C4-2B (cell line): ENCODE measurements around the gene SERPINB11.

ENCODE experiments used
- H3K27ac ChIP-seq: fragments of 450-650 bp; 2 replicates; pipeline ENCODE4 v1.5.1; 2017
- CTCF ChIP-seq: fragments of 450-650 bp; conservative IDR thresholded peaks from 2 replicates; pipeline ENCODE4 v1.5.1; 2017; ENCODE audit warnings: mild to moderate bottlenecking
- ZFX ChIP-seq: fragments of 450-650 bp; IDR thresholded peaks from 2 replicates; pipeline ENCODE4 v1.6.1; 2017

Gene SERPINB11

GRCh38 chr18:63700501-63700900 is 2.3 kb upstream of the SERPINB11 start:
- no peak for TF ChIP-seq CTCF
- no peak for TF ChIP-seq ZFX
- no peak overlapping the region for H3K27ac ChIP-seq

GRCh38 chr18:63701952-63702351 is 808 bp upstream of the SERPINB11 start:
- no peak overlapping the region for H3K27ac ChIP-seq
- no peak for TF ChIP-seq CTCF
- no peak for TF ChIP-seq ZFX

- TF ChIP-seq CTCF (no peak), ZFX (no peak)
- no peak overlapping the region for H3K27ac ChIP-seq
Measured at GRCh38 chr18:63705401-63705800, 2.6 kb downstream of the SERPINB11 start.

- no peak overlapping the region for H3K27ac ChIP-seq
- TF ChIP-seq CTCF (no peak), ZFX (no peak)
Measured at GRCh38 chr18:63707816-63708215, 5.1 kb downstream of the SERPINB11 start.

- H3K27ac ChIP-seq: no peak overlapping the region
Measured at GRCh38 chr18:63708650-63709049, 5.9 kb downstream of the SERPINB11 start.

GRCh38 chr18:63725682-63726480 is 23.1 kb downstream of the SERPINB11 start:
- TF ChIP-seq ZFX (no peak), CTCF (no peak)
- H3K27ac ChIP-seq: no peak overlapping the region

More at GRCh38 chr18:63708650-63709049, 5.9 kb downstream of the SERPINB11 start:
- TF ChIP-seq ZFX: no peak
- TF ChIP-seq CTCF: no peak

GRCh38 chr18:63730773-63731172 is 28.0 kb downstream of the SERPINB11 start:
- H3K27ac ChIP-seq: no peak overlapping the region
- TF ChIP-seq ZFX (no peak), CTCF (no peak)
